Loucy (cell line): ENCODE measurements around the gene PIK3R5.

Experiments used
- H2AFZ ChIP-seq: fragments of 200-600 bp; sonication (generic); 2 replicates; pipeline ENCODE4 v1.6.0; 2016; ENCODE audit warnings: antibody characterized with exemption, mild to moderate bottlenecking, low read length, moderate library complexity
- H3F3A ChIP-seq: fragments of 200-600 bp; 2 replicates; pipeline ENCODE4 v1.6.0; 2016; ENCODE audit warnings: antibody characterized with exemption, low read depth, mild to moderate bottlenecking
- H3K27me3 ChIP-seq: fragments of 200-600 bp; sonication (generic); 2 replicates; pipeline ENCODE4 v1.6.1; 2014; ENCODE audit warnings: low read length, mild to moderate bottlenecking; ENCODE audit not compliant: insufficient read depth, poor library complexity, severe bottlenecking
- H3K36me3 ChIP-seq: fragments of 200-600 bp; sonication (generic); 2 replicates; pipeline ENCODE4 v1.6.1; 2016; ENCODE audit warnings: low read length; ENCODE audit not compliant: insufficient read depth
- H3K4me1 ChIP-seq: fragments of 200-600 bp; sonication (generic); 2 replicates; pipeline ENCODE4 v1.5.1; 2014; ENCODE audit warnings: low read length, mild to moderate bottlenecking; ENCODE audit not compliant: insufficient read depth, poor library complexity, severe bottlenecking
- H3K4me2 ChIP-seq: fragments of 200-600 bp; sonication (generic); 2 replicates; pipeline ENCODE4 v1.6.0; 2014; ENCODE audit warnings: antibody characterized with exemption, low read length, low read depth, mild to moderate bottlenecking; ENCODE audit not compliant: poor library complexity, severe bottlenecking
- H3K4me3 ChIP-seq: fragments of 200-600 bp; sonication (generic); 2 replicates; pipeline ENCODE4 v1.5.1; 2014; ENCODE audit warnings: low read length, mild to moderate bottlenecking, mixed read lengths; ENCODE audit not compliant: poor library complexity, severe bottlenecking
- H3K79me2 ChIP-seq: fragments of 200-600 bp; sonication (generic); 2 replicates; pipeline ENCODE4 v1.6.1; 2014; ENCODE audit warnings: low read length; ENCODE audit not compliant: insufficient read depth
- H3K9ac ChIP-seq: fragments of 200-600 bp; sonication (generic); 2 replicates; pipeline ENCODE4 v1.6.0; 2014; ENCODE audit warnings: mild to moderate bottlenecking, low read depth, low read length, moderate library complexity; ENCODE audit not compliant: poor library complexity, severe bottlenecking
- H3K9me2 ChIP-seq: fragments of 200-600 bp; sonication (generic); replicated peaks from 2 replicates; pipeline ENCODE4 v1.6.1; 2016; ENCODE audit warnings: low read depth, low read length, mixed read lengths
- H3K9me3 ChIP-seq: fragments of 200-600 bp; sonication (generic); 2 replicates; pipeline ENCODE4 v1.6.1; 2014; ENCODE audit warnings: mild to moderate bottlenecking, antibody characterized with exemption, low read length, low read depth; ENCODE audit not compliant: insufficient read depth
- H4K20me1 ChIP-seq: fragments of 200-600 bp; sonication (generic); 2 replicates; pipeline ENCODE4 v1.6.0; 2014; ENCODE audit warnings: antibody characterized with exemption, low read length, mild to moderate bottlenecking; ENCODE audit not compliant: insufficient read depth, poor library complexity, severe bottlenecking
- CTCF ChIP-seq: fragments of 200-600 bp; sonication (generic); conservative IDR thresholded peaks from 2 replicates; pipeline ENCODE4 v1.5.1; 2014; ENCODE audit warnings: mild to moderate bottlenecking, antibody characterized with exemption, low read length
- EZH2phosphoT487 ChIP-seq: fragments of 200-600 bp; IDR thresholded peaks from 2 replicates; pipeline ENCODE4 v1.6.1; 2018; ENCODE audit warnings: antibody characterized with exemption, mild to moderate bottlenecking, moderate library complexity, borderline replicate concordance

Gene PIK3R5

GRCh38 chr17:8927395-8927794 lies 38.1 kb downstream of the PIK3R5 start:
- Histone ChIP-seq H3K9me3 (peaks cover 31% of the 10 kb centered on the region; the same call in 1 of the 2 replicates), H3K4me2 (no peak overlapping the region), H3K9me2 (no peaks in the 10 kb centered on the region), H3K79me2 (no peaks in the 10 kb centered on the region; the same call in 1 of the 2 replicates), H3K27me3 (no peaks in the 10 kb centered on the region), H3K36me3 (peaks cover 4% of the 10 kb centered on the region; the same call in 1 of the 2 replicates), H3K9ac (no peak overlapping the region), H2AFZ (no peak overlapping the region), H3K4me3 (no peak overlapping the region), H3K4me1 (no peaks in the 10 kb centered on the region), H3F3A (no peaks in the 10 kb centered on the region), H4K20me1 (no peaks in the 10 kb centered on the region)
- TF ChIP-seq CTCF (no peak), EZH2phosphoT487 (no peak)

- no peak overlapping the region for H3K4me2 ChIP-seq
- H3K4me1 ChIP-seq: no peaks in the 10 kb centered on the region
- peaks cover 24% of the 10 kb centered on the region; the same call in 1 of the 2 replicates for H3K9me3 ChIP-seq
- no peak overlapping the region for H3K4me3 ChIP-seq
- no peaks in the 10 kb centered on the region for H3K27me3 ChIP-seq
- no peak overlapping the region for H2AFZ ChIP-seq
- no peaks in the 10 kb centered on the region for H3F3A ChIP-seq
- H3K36me3 ChIP-seq: peaks cover 4% of the 10 kb centered on the region; the same call in 1 of the 2 replicates
- no peaks in the 10 kb centered on the region for H3K9me2 ChIP-seq
- H3K9ac ChIP-seq: no peak overlapping the region
- TF ChIP-seq EZH2phosphoT487: no peak
- TF ChIP-seq CTCF: no peak
- H4K20me1 ChIP-seq: no peaks in the 10 kb centered on the region
- H3K79me2 ChIP-seq: no peaks in the 10 kb centered on the region; the same call in 1 of the 2 replicates
Measured at GRCh38 chr17:8925808-8926207, 39.7 kb downstream of the PIK3R5 start.

- H3F3A ChIP-seq: no peaks in the 10 kb centered on the region
- H3K36me3 ChIP-seq: peaks cover 4% of the 10 kb centered on the region; the same call in 1 of the 2 replicates
- H3K4me1 ChIP-seq: no peaks in the 10 kb centered on the region
- H3K9ac ChIP-seq: no peak overlapping the region
- no peaks in the 10 kb centered on the region for H3K9me2 ChIP-seq
- TF ChIP-seq CTCF (no peak), EZH2phosphoT487 (no peak)
- no peak overlapping the region for H3K4me3 ChIP-seq
- H3K79me2 ChIP-seq: no peaks in the 10 kb centered on the region; the same call in 1 of the 2 replicates
- H3K4me2 ChIP-seq: no peak overlapping the region
- peaks cover 24% of the 10 kb centered on the region; the same call in 1 of the 2 replicates for H3K9me3 ChIP-seq
- H3K27me3 ChIP-seq: no peaks in the 10 kb centered on the region
- H2AFZ ChIP-seq: no peak overlapping the region
- no peaks in the 10 kb centered on the region for H4K20me1 ChIP-seq
Measured at GRCh38 chr17:8925141-8925540, 40.4 kb downstream of the PIK3R5 start.
